Trophoblast cell (in vitro differentiated cells and primary cell): ENCODE measurements around the gene RNF6.

Experiments
- DNase-seq, 2 donors: peaks; one replicate each; pipeline ENCODE4 v3.0.0-alpha.2; 2016
- H2AFZ ChIP-seq: 2 replicates; pipeline ENCODE4 v1.6.1; 2013; ENCODE audit warnings: low read length, moderate library complexity, mild to moderate bottlenecking; ENCODE audit not compliant: insufficient read depth, poor library complexity
- H2AK5ac ChIP-seq: 2 replicates; pipeline ENCODE4 v1.6.1; 2013; ENCODE audit warnings: mild to moderate bottlenecking, low read length
- H2BK120ac ChIP-seq: 2 replicates; pipeline ENCODE4 v1.6.1; 2013; ENCODE audit warnings: low read length, mild to moderate bottlenecking, moderate library complexity; ENCODE audit not compliant: insufficient read depth, poor library complexity
- H2BK12ac ChIP-seq: 2 replicates; pipeline ENCODE4 v1.6.1; 2013; ENCODE audit warnings: mild to moderate bottlenecking, low read length, moderate library complexity
- H2BK5ac ChIP-seq: 2 replicates; pipeline ENCODE4 v1.6.1; 2013; ENCODE audit warnings: low read length, low read depth, moderate library complexity, mild to moderate bottlenecking; ENCODE audit not compliant: poor library complexity
- H3K14ac ChIP-seq: 2 replicates; pipeline ENCODE4 v1.6.1; 2013; ENCODE audit warnings: mild to moderate bottlenecking, low read length
- H3K18ac ChIP-seq: 2 replicates; pipeline ENCODE4 v1.6.1; 2013; ENCODE audit warnings: mild to moderate bottlenecking, low read length
- H3K23ac ChIP-seq: 2 replicates; pipeline ENCODE4 v1.6.1; 2013; ENCODE audit warnings: low read length
- H3K27ac ChIP-seq: 2 replicates; pipeline ENCODE4 v1.5.1; 2013; ENCODE audit warnings: low read depth, mild to moderate bottlenecking, inconsistent platforms, low read length, moderate library complexity
- H3K27me3 ChIP-seq: 2 replicates; pipeline ENCODE4 v1.6.1; 2013; ENCODE audit warnings: inconsistent platforms, mild to moderate bottlenecking, low read length, moderate library complexity; ENCODE audit not compliant: insufficient read depth
- H3K36me3 ChIP-seq, 2 experiments: 1 replicate in 1 of 2; 2 replicates in 1 of 2; pipeline ENCODE4 v1.6.1; 2013; ENCODE audit warnings: low read length in 2 of 2, mild to moderate bottlenecking in 2 of 2, moderate library complexity in 1 of 2; ENCODE audit not compliant: insufficient read depth in 2 of 2, control insufficient read depth in 1 of 2
- H3K4ac ChIP-seq: 2 replicates; pipeline ENCODE4 v1.6.1; 2013; ENCODE audit warnings: low read depth, mild to moderate bottlenecking, low read length, moderate library complexity
- H3K4me1 ChIP-seq, 2 experiments: 1 replicate in 1 of 2; 2 replicates in 1 of 2; pipeline ENCODE4 v1.6.1; 2013; ENCODE audit warnings: low read length in 2 of 2, mild to moderate bottlenecking in 2 of 2, moderate library complexity in 1 of 2; ENCODE audit not compliant: insufficient read depth in 2 of 2, control insufficient read depth in 1 of 2
- H3K4me2 ChIP-seq: 2 replicates; pipeline ENCODE4 v1.6.1; 2013; ENCODE audit warnings: inconsistent platforms, mild to moderate bottlenecking, low read length, moderate library complexity
- H3K4me3 ChIP-seq: 2 replicates; pipeline ENCODE4 v1.5.1; 2013; ENCODE audit warnings: mild to moderate bottlenecking, low read depth, low read length, inconsistent platforms
- H3K79me1 ChIP-seq: one replicate; pipeline ENCODE4 v1.6.1; 2013; ENCODE audit warnings: low read length
- H3K79me2 ChIP-seq: 2 replicates; pipeline ENCODE4 v1.6.1; 2013; ENCODE audit warnings: low read length, mild to moderate bottlenecking; ENCODE audit not compliant: control insufficient read depth, insufficient read depth, poor library complexity
- H3K9ac ChIP-seq: 2 replicates; pipeline ENCODE4 v1.6.1; 2013; ENCODE audit warnings: mild to moderate bottlenecking, low read length
- H3K9me3 ChIP-seq: 2 replicates; pipeline ENCODE4 v1.6.1; 2013; ENCODE audit warnings: low read depth, mild to moderate bottlenecking, control low read depth, inconsistent platforms, low read length; ENCODE audit not compliant: insufficient read depth
- H4K12ac ChIP-seq: 2 replicates; pipeline ENCODE4 v1.6.1; 2013; ENCODE audit warnings: low read depth, mild to moderate bottlenecking, low read length, moderate library complexity
- H4K8ac ChIP-seq: 2 replicates; pipeline ENCODE4 v1.6.1; 2013; ENCODE audit warnings: low read depth, mild to moderate bottlenecking, low read length, moderate library complexity
- H4K91ac ChIP-seq: one replicate; pipeline ENCODE4 v1.6.1; 2013; ENCODE audit warnings: low read depth, mild to moderate bottlenecking, low read length, moderate library complexity
- WGBS: extraction: QIAGEN DNeasy Blood & Tissue Kit; methylation state at CpG from one replicate; pipeline ENCODE4 v1.1.7; 2013; ENCODE audit warnings: missing lambda C conversion rate; ENCODE audit not compliant: insufficient read length, insufficient coverage; ENCODE audit errors: extremely low coverage; 5-methylcytosine and 5-hydroxymethylcytosine counted together

Gene RNF6

GRCh38 chr13:26197298-26197697, 24.8 kb downstream of the RNF6 start:
- no peak overlapping the region for H3K4me3 ChIP-seq

DNA sequence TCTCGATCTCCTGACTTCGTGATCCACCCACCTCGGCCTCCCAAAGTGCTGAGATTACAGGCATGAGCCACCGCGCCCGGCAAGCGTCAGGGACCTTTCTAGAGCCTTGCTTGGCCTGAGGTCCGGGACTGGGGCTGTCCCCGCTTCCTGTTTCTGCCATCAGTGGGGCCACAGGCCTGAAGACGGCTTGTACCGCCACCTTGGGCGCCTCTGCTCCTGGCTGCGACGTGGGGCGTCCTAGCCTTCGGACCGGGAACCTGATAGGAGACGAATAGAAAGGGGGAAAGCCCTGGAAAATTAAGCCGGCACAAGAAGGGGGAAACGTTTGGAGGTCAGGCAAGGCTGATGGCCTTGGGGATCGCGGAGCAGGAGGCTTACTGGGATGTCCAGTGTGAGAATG, 35.1 kb downstream of the RNF6 start:
- no peak overlapping the region for H3K14ac ChIP-seq
- H3K4me2 ChIP-seq = peak overlapping the region; percentile 37
- peak overlapping the region; percentile 80 for H4K91ac ChIP-seq
- no peaks in the 10 kb centered on the region for H3K36me3 ChIP-seq
- H4K12ac ChIP-seq = peak overlapping the region; percentile 6
- peaks cover 2% of the 10 kb centered on the region for H3K79me1 ChIP-seq
- peaks cover 3% of the 10 kb centered on the region for H3K79me2 ChIP-seq
- H3K9ac ChIP-seq = no peak overlapping the region
- no peak overlapping the region for H3K4me3 ChIP-seq
- H2BK12ac ChIP-seq = no peak overlapping the region
- H4K8ac ChIP-seq = peak overlapping the region; percentile 90
- peak overlapping the region; percentile 11 for H2AFZ ChIP-seq
- peak; percentile 10 to 19 for DNase-seq
- H2BK120ac ChIP-seq = no peak overlapping the region
- no peak overlapping the region for H3K18ac ChIP-seq
- no peak overlapping the region for H2BK5ac ChIP-seq
- H3K4me1 ChIP-seq = peaks cover 0 to 6% of the 10 kb centered on the region in 2 experiments
- no CpG with 5 or more reads among the region's 22 CpGs for WGBS
- H3K4ac ChIP-seq = peak overlapping the region; percentile 2
- no peak overlapping the region for H3K23ac ChIP-seq
- H3K27me3 ChIP-seq = no peaks in the 10 kb centered on the region
- no peaks in the 10 kb centered on the region for H3K9me3 ChIP-seq
- no peak overlapping the region for H2AK5ac ChIP-seq
- H3K27ac ChIP-seq = no peak overlapping the region

More at GRCh38 chr13:26197298-26197697, 24.8 kb downstream of the RNF6 start:
- no peak overlapping the region for H3K23ac ChIP-seq
- no peak overlapping the region for H4K12ac ChIP-seq
- no peaks in the 10 kb centered on the region for H3K9me3 ChIP-seq
- no peak for DNase-seq
- H3K79me2 ChIP-seq = no peaks in the 10 kb centered on the region
- H3K27me3 ChIP-seq = no peaks in the 10 kb centered on the region
- no peak overlapping the region for H2BK12ac ChIP-seq
- no peaks in the 10 kb centered on the region for H3K4me1 ChIP-seq
- no peak overlapping the region for H4K8ac ChIP-seq
- no peak overlapping the region for H3K4ac ChIP-seq
- H3K14ac ChIP-seq = no peak overlapping the region
- no peaks in the 10 kb centered on the region for H3K79me1 ChIP-seq
- no peak overlapping the region for H4K91ac ChIP-seq
- no peak overlapping the region for H2AK5ac ChIP-seq
- H3K4me2 ChIP-seq = no peak overlapping the region
- no peak overlapping the region for H3K27ac ChIP-seq
- no peak overlapping the region for H3K9ac ChIP-seq
- H3K18ac ChIP-seq = no peak overlapping the region
- no peak overlapping the region for H2AFZ ChIP-seq
- peaks cover 0 to 1% of the 10 kb centered on the region in 2 experiments for H3K36me3 ChIP-seq
- H2BK120ac ChIP-seq = no peak overlapping the region
- H2BK5ac ChIP-seq = no peak overlapping the region

DNA sequence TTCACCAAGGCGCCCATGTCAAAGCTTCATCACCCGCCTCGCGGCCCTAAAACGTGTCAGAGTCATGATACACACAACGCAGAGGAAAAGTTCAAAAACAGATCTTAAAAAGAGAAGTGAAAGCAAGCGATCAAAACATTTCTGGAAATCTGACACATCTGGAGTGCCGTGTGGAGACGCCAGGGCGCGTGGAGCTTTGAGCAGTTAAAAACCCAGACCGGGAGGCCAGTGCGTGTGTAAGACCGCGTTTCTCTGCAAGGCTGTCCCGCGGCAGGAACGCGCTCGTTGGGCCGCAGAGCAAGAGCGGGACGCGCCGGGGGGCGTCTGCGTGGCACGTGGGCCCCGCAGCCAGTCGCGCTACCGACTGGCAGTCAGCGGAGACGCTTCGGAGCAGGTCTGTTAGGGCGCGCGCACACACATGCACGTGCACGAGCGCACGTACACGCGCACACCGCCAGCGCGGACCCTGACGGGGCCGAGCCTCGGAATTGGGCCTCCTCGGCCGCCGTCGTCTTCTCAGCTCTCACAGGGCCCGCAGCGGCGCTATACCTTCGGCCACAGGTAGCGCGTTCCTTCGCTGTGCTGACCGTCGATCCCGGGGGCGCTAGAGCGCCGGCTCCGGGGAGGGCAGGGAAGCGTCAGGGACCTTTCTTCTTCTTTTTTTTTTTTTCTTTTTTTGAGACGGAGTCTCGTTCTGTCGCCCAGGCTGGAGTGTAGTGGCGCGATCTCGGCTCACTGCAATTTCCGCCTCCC, 35.8 kb downstream of the RNF6 start:
- Histone ChIP-seq H3K18ac (peak overlapping the region; percentile 6), H2BK5ac (no peak overlapping the region), H3K4me1 (peaks cover 0 to 6% of the 10 kb centered on the region in 2 experiments), H4K91ac (no peak overlapping the region), H3K27me3 (no peaks in the 10 kb centered on the region), H4K12ac (peak overlapping the region; percentile 78), H3K4me3 (peak overlapping the region; percentile 81), H2BK120ac (no peak overlapping the region), H3K36me3 (no peaks in the 10 kb centered on the region), H3K79me2 (peaks cover 3% of the 10 kb centered on the region), H2BK12ac (no peak overlapping the region), H3K14ac (peak overlapping the region; percentile 54), H3K4me2 (peak overlapping the region; percentile 91), H3K9ac (peak overlapping the region; percentile 30), H4K8ac (peak overlapping the region; percentile 48), H2AFZ (peak overlapping the region; percentile 83), H3K27ac (no peak overlapping the region), H3K9me3 (no peaks in the 10 kb centered on the region), H2AK5ac (no peak overlapping the region), H3K23ac (no peak overlapping the region), H3K79me1 (peaks cover 2% of the 10 kb centered on the region), H3K4ac (no peak overlapping the region)
- peak; percentile 94 to 95 for DNase-seq
- no CpG with 5 or more reads among the region's 76 CpGs for WGBS

DNA sequence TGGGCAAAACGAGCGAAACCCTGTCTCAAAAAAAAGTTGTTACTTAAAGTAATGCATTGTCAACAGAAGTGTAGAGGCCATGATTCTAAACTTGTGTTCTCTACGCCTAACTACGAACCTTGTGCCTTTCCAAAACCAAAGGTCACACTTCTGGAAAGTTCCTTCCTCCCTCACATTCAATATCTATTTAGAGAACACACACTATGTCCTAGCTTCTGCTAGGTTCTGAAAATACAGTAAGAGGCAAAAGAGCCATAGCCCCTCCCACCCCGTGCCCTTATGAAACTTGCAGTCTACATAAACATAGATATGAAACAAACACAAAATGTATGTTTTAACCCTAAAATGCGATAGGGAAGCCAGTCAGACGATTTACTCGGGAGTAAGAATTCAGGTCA, 36.4 kb downstream of the RNF6 start:
- Histone ChIP-seq H2BK12ac (no peak overlapping the region), H3K4me2 (peak overlapping the region; percentile 91), H2AFZ (peak overlapping the region; percentile 83), H3K36me3 (no peaks in the 10 kb centered on the region), H3K27me3 (no peaks in the 10 kb centered on the region), H3K4me3 (no peak overlapping the region), H3K4ac (no peak overlapping the region), H2AK5ac (no peak overlapping the region), H2BK5ac (no peak overlapping the region), H3K14ac (no peak overlapping the region), H3K79me1 (peaks cover 2% of the 10 kb centered on the region), H2BK120ac (no peak overlapping the region), H4K91ac (no peak overlapping the region), H3K23ac (no peak overlapping the region), H4K12ac (no peak overlapping the region), H4K8ac (no peak overlapping the region), H3K4me1 (peaks cover 0 to 6% of the 10 kb centered on the region in 2 experiments), H3K79me2 (peaks cover 3% of the 10 kb centered on the region), H3K27ac (no peak overlapping the region), H3K9ac (no peak overlapping the region), H3K9me3 (no peaks in the 10 kb centered on the region), H3K18ac (no peak overlapping the region)
- no peak for DNase-seq
- WGBS = no CpG with 5 or more reads among the region's 8 CpGs
